Mesendoderm (in vitro differentiated cells): ENCODE data around the gene ACSL6.

Source experiments
- DNase-seq: peaks from one replicate; pipeline ENCODE4 v3.0.0; 2013
- H2AK5ac ChIP-seq: 2 replicates; pipeline ENCODE4 v1.6.1; 2013; ENCODE audit warnings: low read length, inconsistent platforms
- H2BK120ac ChIP-seq: 2 replicates; pipeline ENCODE4 v1.6.1; 2013; ENCODE audit warnings: low read depth, mild to moderate bottlenecking, low read length, moderate library complexity, mixed read lengths
- H2BK15ac ChIP-seq: replicated peaks from 2 replicates; pipeline ENCODE4 v1.6.1; 2013; ENCODE audit warnings: low read depth, mild to moderate bottlenecking, moderate library complexity
- H2BK5ac ChIP-seq: 2 replicates; pipeline ENCODE4 v1.6.1; 2013; ENCODE audit warnings: low read length, inconsistent platforms
- H3K18ac ChIP-seq: 2 replicates; pipeline ENCODE4 v1.6.1; 2013; ENCODE audit warnings: mild to moderate bottlenecking, low read length, mixed read lengths
- H3K23ac ChIP-seq: one replicate; pipeline ENCODE4 v1.6.1; 2013; ENCODE audit warnings: low read length
- H3K27ac ChIP-seq: 2 replicates; pipeline ENCODE4 v1.5.1; 2013; ENCODE audit warnings: low read depth, mild to moderate bottlenecking, inconsistent platforms, low read length, moderate library complexity
- H3K27me3 ChIP-seq: 2 replicates; pipeline ENCODE4 v1.6.1; 2013; ENCODE audit warnings: low read length, control low read depth, mild to moderate bottlenecking, inconsistent platforms; ENCODE audit not compliant: insufficient read depth, poor library complexity
- H3K36me3 ChIP-seq: 2 replicates; pipeline ENCODE4 v1.6.1; 2013; ENCODE audit warnings: low read length, inconsistent platforms; ENCODE audit not compliant: control insufficient read depth, insufficient read depth
- H3K4ac ChIP-seq: one replicate; pipeline ENCODE4 v1.6.1; 2013; ENCODE audit warnings: low read depth, mild to moderate bottlenecking, low read length, moderate library complexity
- H3K4me1 ChIP-seq: 2 replicates; pipeline ENCODE4 v1.6.1; 2013; ENCODE audit warnings: low read depth, low read length, inconsistent platforms; ENCODE audit not compliant: control insufficient read depth
- H3K4me2 ChIP-seq: 2 replicates; pipeline ENCODE4 v1.6.1; 2013; ENCODE audit warnings: low read length
- H3K4me3 ChIP-seq: 2 replicates; pipeline ENCODE4 v1.5.1; 2013; ENCODE audit warnings: mild to moderate bottlenecking, low read length
- H3K56ac ChIP-seq: one replicate; pipeline ENCODE4 v1.6.1; 2013; ENCODE audit warnings: low read length
- H3K79me1 ChIP-seq: 2 replicates; pipeline ENCODE4 v1.6.1; 2013; ENCODE audit warnings: low read length, inconsistent platforms
- H3K79me2 ChIP-seq: 2 replicates; pipeline ENCODE4 v1.6.1; 2013; ENCODE audit warnings: mild to moderate bottlenecking, low read length; ENCODE audit not compliant: control insufficient read depth, insufficient read depth
- H3K9ac ChIP-seq: 2 replicates; pipeline ENCODE4 v1.6.1; 2013; ENCODE audit warnings: low read length, inconsistent platforms
- H4K5ac ChIP-seq: one replicate; pipeline ENCODE4 v1.6.1; 2013; ENCODE audit warnings: low read length
- H4K8ac ChIP-seq: one replicate; pipeline ENCODE4 v1.6.1; 2013; ENCODE audit warnings: low read depth, mild to moderate bottlenecking, control low read depth, low read length, moderate library complexity
- WGBS: extraction: QIAGEN DNeasy Blood & Tissue Kit; methylation state at CpG from one replicate; pipeline ENCODE4 v1.1.7; 2013; ENCODE audit warnings: low lambda C conversion rate, missing lambda C conversion rate; ENCODE audit not compliant: insufficient coverage; ENCODE audit errors: extremely low coverage; 5-methylcytosine and 5-hydroxymethylcytosine counted together

Gene ACSL6

GRCh38 chr5:132025403-132025971 lies 14.0 kb upstream of the ACSL6 start:
- H4K8ac ChIP-seq: no peak overlapping the region
- H3K4me1 ChIP-seq: no peaks in the 10 kb centered on the region
- no peaks in the 10 kb centered on the region for H3K27me3 ChIP-seq
- no peaks in the 10 kb centered on the region for H3K36me3 ChIP-seq
- H3K4me3 ChIP-seq: no peak overlapping the region
- no peak overlapping the region for H2AK5ac ChIP-seq
- no peak overlapping the region for H3K4me2 ChIP-seq
- H3K18ac ChIP-seq: no peak overlapping the region
- H4K5ac ChIP-seq: no peak overlapping the region
- H3K79me1 ChIP-seq: no peaks in the 10 kb centered on the region
- no peak for DNase-seq
- H3K9ac ChIP-seq: no peak overlapping the region
- H2BK15ac ChIP-seq: no peak overlapping the region
- H3K23ac ChIP-seq: no peak overlapping the region
- no peak overlapping the region for H2BK120ac ChIP-seq
- H3K56ac ChIP-seq: no peak overlapping the region
- no peak overlapping the region for H3K4ac ChIP-seq
- no peak overlapping the region for H2BK5ac ChIP-seq
- no peak overlapping the region for H3K27ac ChIP-seq
- WGBS: no CpG with 5 or more reads among the region's 7 CpGs
- H3K79me2 ChIP-seq: no peaks in the 10 kb centered on the region

DNA sequence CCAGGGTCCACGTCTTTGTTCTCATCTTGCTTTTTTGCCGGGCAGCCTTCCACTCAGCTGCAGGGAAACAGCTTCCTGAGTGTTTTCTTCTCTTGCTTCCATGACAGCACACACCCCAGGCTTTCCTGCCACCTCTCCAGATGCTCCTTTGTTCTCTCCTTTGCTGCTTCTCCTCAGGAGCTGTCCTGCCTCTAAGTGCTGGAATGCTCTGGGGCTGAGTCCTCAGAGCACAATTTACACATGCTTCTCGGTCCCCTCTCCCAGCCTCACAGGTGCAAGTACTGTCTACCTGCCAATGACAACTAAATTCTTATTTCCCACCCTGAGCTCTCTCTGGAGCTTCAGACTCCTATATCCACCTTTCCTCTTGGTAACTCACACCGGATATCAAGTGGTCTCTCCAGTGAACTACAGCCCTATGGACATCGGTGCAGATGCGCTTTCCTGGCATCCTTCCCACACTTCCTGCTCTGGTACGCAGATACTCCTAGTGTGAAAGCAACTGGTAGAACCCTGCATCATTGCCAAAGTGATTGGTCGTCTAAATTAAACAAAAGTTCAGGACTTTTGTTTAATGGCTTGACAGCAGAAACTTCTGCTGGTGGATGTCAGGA lies 13.4 kb upstream of the ACSL6 start:
- Histone ChIP-seq H3K4me1 (no peaks in the 10 kb centered on the region), H3K56ac (no peak overlapping the region), H2BK120ac (no peak overlapping the region), H3K9ac (no peak overlapping the region), H3K4me3 (no peak overlapping the region), H3K79me2 (no peaks in the 10 kb centered on the region), H2BK5ac (no peak overlapping the region), H2AK5ac (no peak overlapping the region), H2BK15ac (no peak overlapping the region), H4K5ac (no peak overlapping the region), H3K23ac (no peak overlapping the region), H3K27ac (no peak overlapping the region), H4K8ac (no peak overlapping the region), H3K4ac (no peak overlapping the region), H3K4me2 (no peak overlapping the region), H3K27me3 (no peaks in the 10 kb centered on the region), H3K18ac (no peak overlapping the region), H3K36me3 (no peaks in the 10 kb centered on the region), H3K79me1 (no peaks in the 10 kb centered on the region)
- DNase-seq: peak; percentile 37
- no CpG with 5 or more reads among the region's 8 CpGs for WGBS

DNA sequence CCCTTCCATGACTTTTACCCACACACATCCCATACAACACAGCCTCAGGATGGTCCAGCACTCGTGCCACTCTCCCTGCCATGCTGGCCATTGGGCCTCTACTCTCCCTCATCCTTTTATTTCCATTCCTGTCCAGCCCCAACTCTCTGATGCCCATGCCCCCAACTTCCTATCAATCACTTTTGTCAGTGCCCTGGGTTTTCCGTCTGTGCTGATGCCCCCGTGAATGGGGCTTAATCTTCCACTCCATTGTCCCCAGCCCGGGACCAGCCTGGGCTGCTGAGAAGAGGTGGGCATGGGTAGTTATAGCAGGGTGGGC lies 12.6 kb upstream of the ACSL6 start:
- no peaks in the 10 kb centered on the region for H3K4me1 ChIP-seq
- no peaks in the 10 kb centered on the region for H3K79me2 ChIP-seq
- no peaks in the 10 kb centered on the region for H3K79me1 ChIP-seq
- H2BK5ac ChIP-seq: no peak overlapping the region
- no peak overlapping the region for H3K4me3 ChIP-seq
- no peak overlapping the region for H3K56ac ChIP-seq
- WGBS: no CpG with 5 or more reads among the region's 4 CpGs
- H3K4ac ChIP-seq: no peak overlapping the region
- H3K27ac ChIP-seq: no peak overlapping the region
- no peak overlapping the region for H3K4me2 ChIP-seq
- no peak overlapping the region for H2BK15ac ChIP-seq
- no peak overlapping the region for H3K18ac ChIP-seq
- no peak overlapping the region for H4K8ac ChIP-seq
- no peak for DNase-seq
- no peak overlapping the region for H2BK120ac ChIP-seq
- no peak overlapping the region for H2AK5ac ChIP-seq
- H3K27me3 ChIP-seq: no peaks in the 10 kb centered on the region
- H3K36me3 ChIP-seq: no peaks in the 10 kb centered on the region
- H3K9ac ChIP-seq: no peak overlapping the region
- no peak overlapping the region for H3K23ac ChIP-seq
- no peak overlapping the region for H4K5ac ChIP-seq

GRCh38 chr5:132023258-132024116 lies 12.0 kb upstream of the ACSL6 start:
- Histone ChIP-seq H3K9ac (no peak overlapping the region), H4K5ac (no peak overlapping the region), H2BK15ac (no peak overlapping the region), H3K23ac (no peak overlapping the region), H3K79me2 (no peaks in the 10 kb centered on the region), H2AK5ac (no peak overlapping the region), H3K79me1 (no peaks in the 10 kb centered on the region), H3K18ac (no peak overlapping the region), H3K56ac (no peak overlapping the region), H3K27ac (no peak overlapping the region), H3K4ac (no peak overlapping the region), H3K4me1 (no peaks in the 10 kb centered on the region), H2BK5ac (no peak overlapping the region), H3K36me3 (no peaks in the 10 kb centered on the region), H3K4me3 (no peak overlapping the region), H4K8ac (no peak overlapping the region), H3K4me2 (no peak overlapping the region), H3K27me3 (no peaks in the 10 kb centered on the region), H2BK120ac (no peak overlapping the region)
- DNase-seq: no peak
- WGBS: no CpG with 5 or more reads among the region's 5 CpGs

GRCh38 chr5:132022737-132023136 lies 11.3 kb upstream of the ACSL6 start:
- H3K27ac ChIP-seq: no peak overlapping the region
- no peak overlapping the region for H2BK5ac ChIP-seq
- no peaks in the 10 kb centered on the region for H3K36me3 ChIP-seq
- no peaks in the 10 kb centered on the region for H3K79me2 ChIP-seq
- H2AK5ac ChIP-seq: no peak overlapping the region
- no peaks in the 10 kb centered on the region for H3K27me3 ChIP-seq
- H3K4me1 ChIP-seq: no peaks in the 10 kb centered on the region
- H3K56ac ChIP-seq: no peak overlapping the region
- H3K18ac ChIP-seq: no peak overlapping the region
- no peak overlapping the region for H3K4ac ChIP-seq
- no peak overlapping the region for H3K9ac ChIP-seq
- no peak overlapping the region for H4K5ac ChIP-seq
- no peak overlapping the region for H2BK120ac ChIP-seq
- WGBS: no CpG with 5 or more reads among the region's 2 CpGs
- no peak for DNase-seq
- H3K79me1 ChIP-seq: no peaks in the 10 kb centered on the region
- no peak overlapping the region for H3K23ac ChIP-seq
- no peak overlapping the region for H3K4me2 ChIP-seq
- H4K8ac ChIP-seq: no peak overlapping the region
- H2BK15ac ChIP-seq: no peak overlapping the region
- no peak overlapping the region for H3K4me3 ChIP-seq
